ENCODE measurements around the gene TRMT1. TPM values are rescaled to one million over a fixed set of nuclear protein-coding genes. Genes with fewer than 3 reads are reported as not detected.

TRMT1 gene
- total RNA-seq, 1 experiment from 2014 or later = 52.0 TPM

- intact Hi-C loops (cut with micrococcal nuclease; ENCODE audit: unreplicated experiment) = no loop called here
Observed at GRCh38 chr19:13110099-13110610, 6.4 kb downstream of the TRMT1 start.

DNA sequence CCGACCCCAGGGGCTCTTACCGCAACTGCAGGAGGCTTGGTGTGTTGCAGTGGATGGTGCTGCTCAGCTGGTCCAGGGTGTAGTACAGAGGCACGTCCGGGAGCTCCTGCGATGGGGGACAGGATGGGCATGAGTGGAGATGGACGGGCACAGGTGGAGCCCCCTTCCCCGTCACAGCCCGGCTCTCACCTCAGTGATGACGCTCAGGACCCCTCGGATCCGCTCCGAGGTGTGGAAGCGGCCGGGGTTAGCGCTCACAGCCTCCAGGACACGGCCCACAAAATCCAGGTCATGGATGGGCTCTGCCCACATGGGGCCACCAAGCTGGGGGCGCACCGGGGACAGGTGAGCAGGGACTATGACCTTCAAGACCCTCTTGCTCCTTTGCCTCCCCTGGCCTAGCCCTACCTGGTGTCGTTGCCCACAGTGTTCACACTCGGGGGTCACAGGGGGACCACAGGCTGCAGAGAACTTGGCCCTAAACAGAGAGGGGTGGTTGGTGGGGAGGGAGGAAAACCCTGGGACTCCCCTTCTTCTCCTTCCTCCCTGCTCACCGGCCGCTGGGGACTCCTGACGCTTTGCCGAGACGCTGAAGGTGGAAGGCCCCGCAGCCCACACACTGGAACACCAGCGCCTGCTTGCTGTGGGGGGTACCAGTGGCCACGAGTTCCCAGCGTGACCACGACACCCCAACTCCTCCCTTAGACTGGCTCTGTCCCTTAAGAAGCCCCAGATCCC, 7.0 kb downstream of the TRMT1 start:
- no TSS peak for BruUV-seq (replicated peaks)
- Histone ChIP-seq H3K4me3 (ENCODE audit: low read depth in 2 of 2, low read length in 2 of 2) (no peak overlapping the region), H3K4me1 (ENCODE audit: control insufficient read depth, insufficient read depth, low read length) (no peaks in the 10 kb centered on the region), H3K27ac (ENCODE audit: low read length) (no peak overlapping the region), H3K36me3 (ENCODE audit: control insufficient read depth, insufficient read depth, low read length) (peaks cover 2% of the 10 kb centered on the region; the same call in 1 of the 2 replicates), H3K9me3 (ENCODE audit: control insufficient read depth, insufficient read depth, low read depth, low read length) (no peaks in the 10 kb centered on the region), H3K27me3 (ENCODE audit: control insufficient read depth, insufficient read depth, low read length) (no peaks in the 10 kb centered on the region)
- CTCF ChIA-PET = interaction anchor here (0.7 kb wide), 1 partner anchor 76 kb away, joined by 9 read pairs; no protein-coding TSS in a partner anchor
- no peak for TF ChIP-seq TCF7L2 (IDR thresholded peaks at IDR 0.05; ENCODE audit: low read depth, low read length)
- TF ChIP-seq, protein P1, sequence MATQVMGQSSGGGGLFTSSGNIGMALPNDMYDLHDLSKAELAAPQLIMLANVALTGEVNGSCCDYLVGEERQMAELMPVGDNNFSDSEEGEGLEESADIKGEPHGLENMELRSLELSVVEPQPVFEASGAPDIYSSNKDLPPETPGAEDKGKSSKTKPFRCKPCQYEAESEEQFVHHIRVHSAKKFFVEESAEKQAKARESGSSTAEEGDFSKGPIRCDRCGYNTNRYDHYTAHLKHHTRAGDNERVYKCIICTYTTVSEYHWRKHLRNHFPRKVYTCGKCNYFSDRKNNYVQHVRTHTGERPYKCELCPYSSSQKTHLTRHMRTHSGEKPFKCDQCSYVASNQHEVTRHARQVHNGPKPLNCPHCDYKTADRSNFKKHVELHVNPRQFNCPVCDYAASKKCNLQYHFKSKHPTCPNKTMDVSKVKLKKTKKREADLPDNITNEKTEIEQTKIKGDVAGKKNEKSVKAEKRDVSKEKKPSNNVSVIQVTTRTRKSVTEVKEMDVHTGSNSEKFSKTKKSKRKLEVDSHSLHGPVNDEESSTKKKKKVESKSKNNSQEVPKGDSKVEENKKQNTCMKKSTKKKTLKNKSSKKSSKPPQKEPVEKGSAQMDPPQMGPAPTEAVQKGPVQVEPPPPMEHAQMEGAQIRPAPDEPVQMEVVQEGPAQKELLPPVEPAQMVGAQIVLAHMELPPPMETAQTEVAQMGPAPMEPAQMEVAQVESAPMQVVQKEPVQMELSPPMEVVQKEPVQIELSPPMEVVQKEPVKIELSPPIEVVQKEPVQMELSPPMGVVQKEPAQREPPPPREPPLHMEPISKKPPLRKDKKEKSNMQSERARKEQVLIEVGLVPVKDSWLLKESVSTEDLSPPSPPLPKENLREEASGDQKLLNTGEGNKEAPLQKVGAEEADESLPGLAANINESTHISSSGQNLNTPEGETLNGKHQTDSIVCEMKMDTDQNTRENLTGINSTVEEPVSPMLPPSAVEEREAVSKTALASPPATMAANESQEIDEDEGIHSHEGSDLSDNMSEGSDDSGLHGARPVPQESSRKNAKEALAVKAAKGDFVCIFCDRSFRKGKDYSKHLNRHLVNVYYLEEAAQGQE (IDR thresholded peaks at IDR 0.05; ENCODE audit: insufficient read depth in 1 of 2, low read depth in 2 of 2, low read length in 1 of 2) = no peak
- no peak for TF ChIP-seq POLR2AphosphoS5 (IDR thresholded peaks at IDR 0.05; ENCODE audit: low read depth, low read length)
- no peak for TF ChIP-seq CTCF (IDR thresholded peaks at IDR 0.05)
- TF ChIP-seq SIN3A (IDR thresholded peaks at IDR 0.05; ENCODE audit: borderline replicate concordance, insufficient read depth, low read depth, low read length) = no peak
- no peak for ATAC-seq
- POLR2A ChIA-PET = interaction anchor here (0.7 kb wide), 1 partner anchor 24 kb away, joined by 12 read pairs; no protein-coding TSS in a partner anchor
- intact Hi-C loops (cut with micrococcal nuclease; ENCODE audit: unreplicated experiment) (no loop called here), in situ Hi-C loops (cut with HindIII; ENCODE audit: low pct_unique_long_range_greater_than_20kb, low sequenced_read_pairs) (no loop called here)
- no peak for DNase-seq (ENCODE audit: low read depth, low spot score)

More at GRCh38 chr19:13110099-13110610, 6.4 kb downstream of the TRMT1 start:
- H3K36me3 ChIP-seq (ENCODE audit: control insufficient read depth, insufficient read depth, low read length) = peaks cover 2% of the 10 kb centered on the region; the same call in 1 of the 2 replicates
- H3K9me3 ChIP-seq (ENCODE audit: control insufficient read depth, insufficient read depth, low read depth, low read length) = no peaks in the 10 kb centered on the region
- CTCF ChIA-PET = no interaction called here
- no peaks in the 10 kb centered on the region for H3K27me3 ChIP-seq (ENCODE audit: control insufficient read depth, insufficient read depth, low read length)
- ATAC-seq = no peak
- POLR2A ChIA-PET = no interaction called here
- no peak overlapping the region for H3K4me3 ChIP-seq (ENCODE audit: low read depth in 2 of 2, low read length in 2 of 2)
- H3K4me1 ChIP-seq (ENCODE audit: control insufficient read depth, insufficient read depth, low read length) = peaks cover 4% of the 10 kb centered on the region
- in situ Hi-C loops (cut with HindIII; ENCODE audit: low pct_unique_long_range_greater_than_20kb, low sequenced_read_pairs) = no loop called here
- no peak for DNase-seq (ENCODE audit: low read depth, low spot score)
- TF ChIP-seq POLR2AphosphoS5 (IDR thresholded peaks at IDR 0.05; ENCODE audit: low read depth, low read length) (no peak), TCF7L2 (IDR thresholded peaks at IDR 0.05; ENCODE audit: low read depth, low read length) (no peak), CTCF (IDR thresholded peaks at IDR 0.05) (no peak)
- TF ChIP-seq, protein P1 (IDR thresholded peaks at IDR 0.05; ENCODE audit: insufficient read depth in 1 of 2, low read depth in 2 of 2, low read length in 1 of 2) = no peak
- no TSS peak for BruUV-seq (replicated peaks)
- no peak overlapping the region for H3K27ac ChIP-seq (ENCODE audit: low read length)

Data from Panc1 (cell line).